ENCODE measurements around the gene EPHA3.

- no peak for TF ChIP-seq CTCF (IDR thresholded peaks at IDR 0.05)
- TF ChIP-seq POLR2A (IDR thresholded peaks at IDR 0.05): no peak
- no peak for TF ChIP-seq POLR2AphosphoS5 (IDR thresholded peaks at IDR 0.05)
- TF ChIP-seq EP300 (IDR thresholded peaks at IDR 0.05): no peak
Observed at GRCh38 chr3:89145995-89146394, 38.6 kb downstream of the EPHA3 start.
